Muscle of back (tissue), 11 donors: ENCODE data around the gene NEAT1. TPM values are rescaled to one million over a fixed set of nuclear protein-coding genes. Genes with fewer than 3 reads are reported as not detected.
A peak's percentile ranks its signal among the peaks of the same experiment; 100 is the strongest.
"Not testable (repeated sequence)": the region's sequence is repeated elsewhere in the genome, so short reads cannot be mapped to it uniquely, and the experiment has no call there.

Experiments
- DNase-seq, 3 donors: peaks; one replicate each; pipeline versions ENCODE4 v3.0.0 to v3.0.0-alpha.2; 2013
- polyA plus RNA-seq, 10 donors: library from polyadenylated mRNA; unstranded; fragments of 120-200 nt; gene quantifications; one replicate each; pipeline ENCODE4 v1.2.1, GENCODE V29; 2013; ENCODE audit not compliant: insufficient read length in 10 of 10

The NEAT1 gene
- polyA plus RNA-seq, 10 donors, result 39.4 to 242 (median 61.8) TPM

- DNase-seq, result peak in 1 of 3 donors; percentile 14
These were observed 24.1 kb downstream of the NEAT1 start for GRCh38 chr11:65446446-65447277.

GRCh38 chr11:65448074-65448417 lies 25.4 kb downstream of the NEAT1 start:
- no peak for DNase-seq

- DNase-seq, result peak in 1 of 3 donors; percentile 8
These were observed 26.0 kb downstream of the NEAT1 start for GRCh38 chr11:65448418-65449105.

DNA sequence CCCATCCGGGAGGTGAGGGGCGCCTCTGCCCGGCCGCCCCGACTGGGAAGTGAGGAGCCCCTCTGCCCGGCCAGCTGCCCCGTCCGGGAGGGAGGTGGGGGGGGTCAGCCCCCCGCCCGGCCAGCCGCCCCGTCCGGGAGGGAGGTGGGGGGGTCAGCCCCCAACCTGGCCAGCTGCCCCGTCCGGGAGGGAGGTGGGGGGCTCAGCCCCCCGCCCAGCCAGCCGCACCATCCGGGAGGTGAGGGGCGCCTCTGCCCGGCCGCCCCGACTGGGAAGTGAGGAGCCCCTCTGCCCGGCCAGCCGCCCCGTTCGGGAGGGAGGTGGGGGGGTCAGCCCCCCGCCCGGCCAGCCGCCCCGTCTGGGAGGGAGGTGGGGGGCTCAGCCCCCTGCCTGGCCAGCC lies 28.7 kb downstream of the NEAT1 start:
- not testable (repeated sequence) for DNase-seq

DNA sequence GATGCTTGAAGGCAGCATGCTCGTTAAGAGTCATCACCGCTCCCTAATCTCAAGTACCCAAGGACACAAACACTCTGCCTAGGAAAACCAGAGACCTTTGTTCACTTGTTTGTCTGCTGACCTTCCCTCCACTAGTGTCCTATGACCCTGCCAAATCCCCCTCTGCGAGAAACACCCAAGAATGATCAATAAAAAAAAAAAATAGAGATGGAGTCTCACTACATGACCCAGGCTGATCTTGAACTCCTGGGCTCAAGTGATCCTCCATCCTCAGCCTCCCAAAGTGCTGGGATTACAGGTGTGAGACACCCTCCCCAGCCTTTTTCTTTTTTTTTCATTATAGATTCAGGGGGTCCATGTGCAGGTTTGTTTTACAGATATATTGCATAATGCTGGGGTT lies 29.7 kb downstream of the NEAT1 start:
- not testable (repeated sequence) for DNase-seq

GRCh38 chr11:65452806-65453490 lies 30.4 kb downstream of the NEAT1 start:
- DNase-seq, result peak; percentile 71 to 89 (median 87)

DNA sequence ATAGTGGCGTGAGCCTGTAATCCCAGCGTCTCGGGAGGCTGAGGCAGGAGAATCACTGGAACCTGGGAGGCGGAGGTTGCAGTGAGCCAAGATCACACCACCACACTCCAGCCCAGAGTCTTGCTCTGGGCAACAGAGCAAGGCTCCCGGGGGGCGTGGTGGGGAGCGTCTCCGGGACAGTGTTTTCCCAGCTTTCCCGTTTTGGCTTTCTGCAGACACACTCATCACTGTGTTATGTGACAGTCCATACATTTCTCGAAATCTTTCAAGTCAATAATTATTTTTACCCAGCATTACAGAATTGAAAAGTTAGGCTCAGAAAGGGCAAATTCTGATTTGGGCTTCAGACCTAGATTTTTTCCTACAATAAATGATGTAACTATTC lies 31.7 kb downstream of the NEAT1 start:
- DNase-seq, result no peak

DNA sequence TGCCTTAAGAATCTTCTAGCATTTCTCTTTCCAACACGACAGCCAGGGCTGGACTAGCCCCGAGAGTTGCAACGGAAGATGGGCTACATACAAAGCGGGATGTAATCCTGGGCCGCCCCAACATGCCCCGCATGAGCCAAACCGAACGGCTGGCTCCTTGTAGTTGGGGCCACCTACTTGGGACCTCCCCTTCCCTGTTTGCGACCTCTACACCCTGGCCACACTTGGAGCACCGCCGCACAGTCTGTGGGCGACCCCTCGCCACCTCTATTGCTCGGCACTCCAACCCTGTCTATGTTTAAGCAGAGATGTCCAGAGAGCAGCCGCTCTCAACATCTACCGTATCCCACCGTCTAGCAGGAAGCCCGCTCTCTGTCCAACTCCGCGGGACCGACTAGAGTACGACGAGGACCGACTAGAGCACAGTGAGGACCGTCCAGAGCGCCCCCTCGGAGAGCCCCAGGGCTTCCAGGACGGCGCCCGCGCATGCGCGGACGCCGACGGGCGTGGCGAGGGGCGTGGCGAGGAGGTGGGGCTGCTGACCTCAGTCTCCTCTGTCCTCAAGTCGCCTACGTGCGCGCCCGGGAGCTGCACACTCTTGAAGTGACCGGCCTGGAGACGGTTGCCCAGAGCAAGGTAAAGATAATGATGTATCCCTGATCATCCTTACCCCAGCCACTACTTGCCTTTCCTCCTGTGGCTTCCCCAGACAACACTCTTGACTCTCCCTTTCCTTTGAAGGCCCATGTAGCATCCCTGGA lies 32.3 kb downstream of the NEAT1 start:
- DNase-seq, result peak; percentile 91 to 97 (median 96)

DNA sequence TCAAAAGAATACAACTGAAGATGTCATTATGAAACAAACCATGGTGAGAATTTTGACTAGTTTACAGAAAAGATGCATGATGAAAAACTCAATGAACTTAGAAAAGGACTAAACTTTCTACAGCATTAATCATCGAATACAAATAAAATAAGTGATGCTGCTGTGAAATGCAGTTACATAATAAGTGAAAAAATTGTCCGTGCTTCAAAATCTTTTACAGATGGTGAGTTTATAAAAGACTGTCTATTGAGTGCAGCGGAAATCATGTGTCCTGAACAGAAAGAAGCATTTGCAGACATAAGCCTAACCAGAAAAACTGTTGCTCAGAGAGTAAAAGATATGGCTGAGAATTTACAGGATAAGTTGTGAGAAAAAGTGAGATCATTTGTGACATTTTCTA lies 33.8 kb downstream of the NEAT1 start:
- no peak for DNase-seq

- DNase-seq, result no peak
These were observed 37.0 kb downstream of the NEAT1 start for GRCh38 chr11:65459552-65459951.

GRCh38 chr11:65465471-65465870 lies 42.9 kb downstream of the NEAT1 start:
- DNase-seq, result not testable (repeated sequence)

DNA sequence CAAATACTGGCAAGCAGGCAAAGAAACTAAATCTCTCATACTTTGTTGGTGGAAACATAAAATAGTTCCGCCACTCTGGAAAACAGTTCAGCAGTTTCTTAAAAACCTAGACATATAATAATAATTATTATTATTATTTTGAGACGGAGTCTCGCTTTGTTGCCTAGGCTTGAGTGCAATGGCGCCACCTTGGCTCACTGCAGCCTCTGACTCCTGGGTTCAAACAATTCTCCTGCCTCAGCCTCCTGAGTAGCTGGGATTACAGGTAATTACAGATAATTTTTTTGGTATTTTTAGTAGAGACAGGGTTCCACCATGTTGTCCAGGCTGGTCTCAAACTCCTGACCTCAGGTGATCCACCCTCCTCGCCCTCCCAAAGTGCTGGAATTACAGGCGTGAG lies 44.7 kb downstream of the NEAT1 start:
- DNase-seq, result not testable (repeated sequence)

GRCh38 chr11:65468874-65469333 lies 46.3 kb downstream of the NEAT1 start:
- DNase-seq, result peak in 1 of 3 donors; percentile 52

GRCh38 chr11:65470433-65471049 lies 47.9 kb downstream of the NEAT1 start:
- DNase-seq, result peak in 1 of 3 donors; percentile 5

DNA sequence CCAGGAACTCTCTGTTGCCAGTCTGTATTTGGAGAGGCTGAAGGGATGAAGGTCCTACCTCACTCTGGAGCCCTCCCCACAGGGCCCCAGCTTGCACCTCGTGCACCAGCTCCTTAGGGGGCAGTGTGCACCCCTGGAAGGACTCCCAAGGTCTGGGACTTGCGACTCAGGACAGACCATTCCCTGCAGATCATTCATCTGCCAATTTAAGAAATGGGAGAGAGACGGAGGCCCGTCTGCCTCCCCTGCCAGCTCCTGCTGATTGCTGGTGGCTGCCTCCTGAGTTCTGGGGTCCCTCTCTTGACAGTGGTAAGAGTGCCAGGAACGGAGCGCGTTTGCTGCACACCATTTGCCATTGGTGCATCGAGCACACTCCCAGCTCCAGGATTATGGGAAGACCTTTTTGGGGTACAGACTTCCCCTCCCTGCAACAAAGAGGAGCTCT lies 48.9 kb downstream of the NEAT1 start:
- peak in 1 of 3 donors; percentile 51 for DNase-seq

DNA sequence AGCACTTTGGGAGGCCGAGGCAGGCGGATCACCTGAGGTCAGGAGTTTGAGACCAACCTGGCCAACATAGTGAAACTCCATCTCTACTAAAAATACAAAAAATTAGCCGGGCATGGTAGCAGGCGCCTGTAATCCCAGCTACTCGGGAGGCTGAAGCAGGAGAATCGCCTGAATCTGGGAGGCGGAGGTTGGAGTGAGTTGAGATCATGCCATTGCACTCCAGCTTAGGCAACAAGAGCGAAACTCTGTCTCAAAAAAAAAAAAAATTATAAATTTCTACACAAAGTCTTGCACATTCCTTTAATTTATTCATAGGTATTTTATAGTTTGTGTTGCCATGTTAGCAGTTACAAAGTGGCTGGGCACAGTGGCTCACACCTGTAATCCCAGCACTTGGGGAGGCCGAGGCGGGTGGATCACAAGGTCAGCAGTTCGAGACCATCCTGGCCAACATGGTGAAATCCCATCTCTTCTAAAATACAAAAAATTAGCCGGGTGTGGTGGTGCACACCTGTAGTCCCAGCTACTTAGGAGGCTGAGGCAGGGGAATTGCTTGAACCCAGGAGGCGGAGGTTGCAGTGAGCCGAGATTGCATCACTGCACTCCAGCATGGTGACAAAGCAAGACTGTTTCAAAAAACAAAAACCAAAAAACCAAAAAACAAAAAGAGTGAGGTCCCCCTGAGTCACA lies 50.1 kb downstream of the NEAT1 start:
- DNase-seq, result not testable (repeated sequence)

- DNase-seq, result no peak
These were observed 50.8 kb downstream of the NEAT1 start for GRCh38 chr11:65473278-65473860.

GRCh38 chr11:65474864-65475263 lies 52.3 kb downstream of the NEAT1 start:
- DNase-seq, result no peak

- no peak for DNase-seq
These were observed 54.1 kb downstream of the NEAT1 start for GRCh38 chr11:65476632-65477148.
